GM12873 (cell line): Measurements from ENCODE around the gene CD46.

Source experiments
- CTCF ChIP-seq: IDR thresholded peaks from 2 replicates; pipeline ENCODE4 v1.5.1; 2012; ENCODE audit warnings: low read depth, mild to moderate bottlenecking, moderate library complexity, low read length, control low read depth; ENCODE audit not compliant: insufficient read depth; ENCODE audit errors: missing control alignments

CD46 gene

GRCh38 chr1:207840380-207840779 lies 88.5 kb downstream of the CD46 start:
- peak; percentile 8 for TF ChIP-seq CTCF

- no peak for TF ChIP-seq CTCF
Observed at GRCh38 chr1:207841293-207841692, 89.4 kb downstream of the CD46 start.

GRCh38 chr1:207841901-207842300 lies 90.0 kb downstream of the CD46 start:
- TF ChIP-seq CTCF, result no peak

- TF ChIP-seq CTCF, result no peak
Observed at GRCh38 chr1:207842506-207842905, 90.7 kb downstream of the CD46 start.

GRCh38 chr1:207844371-207844770 lies 92.5 kb downstream of the CD46 start:
- TF ChIP-seq CTCF, result no peak
